HG03520 (cell line): Measurements from ENCODE around the gene ASB2.

Experiments used
- ATAC-seq: cut with Tn5 transposase; IDR thresholded peaks from one replicate; pipeline ENCODE4 v1.9.1; 2021; ENCODE audit warnings: mild to moderate bottlenecking, moderate library complexity; ENCODE audit not compliant: unreplicated experiment

ASB2 gene

GRCh38 chr14:93981316-93982229 lies 5.2 kb upstream of the ASB2 start:
- no peak for ATAC-seq

GRCh38 chr14:93980456-93981201 lies 4.3 kb upstream of the ASB2 start:
- ATAC-seq = no peak

GRCh38 chr14:93978735-93979134 lies 2.4 kb upstream of the ASB2 start:
- ATAC-seq = no peak

- ATAC-seq = peak; percentile 45
These were observed 1.6 kb upstream of the ASB2 start for GRCh38 chr14:93977790-93978581.

DNA sequence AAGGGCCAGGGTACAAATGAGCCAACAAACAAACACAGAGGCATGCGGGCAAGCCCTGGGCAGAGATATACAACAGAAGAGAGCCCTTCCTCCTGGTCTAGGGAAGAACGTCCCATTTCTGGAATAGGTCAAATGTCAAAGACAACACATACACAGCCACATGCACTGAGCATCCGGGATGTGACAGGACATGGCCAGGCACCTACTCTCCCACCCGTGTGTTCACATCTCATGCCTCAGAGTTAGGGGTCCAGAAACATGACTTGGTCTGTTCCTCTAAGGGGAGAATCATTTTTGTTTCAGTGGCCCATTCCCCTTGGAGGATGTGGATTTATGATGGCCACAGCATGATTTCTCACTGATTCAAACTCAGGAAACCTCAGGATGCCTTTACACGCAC lies 801 bp upstream of the ASB2 start:
- ATAC-seq = no peak

DNA sequence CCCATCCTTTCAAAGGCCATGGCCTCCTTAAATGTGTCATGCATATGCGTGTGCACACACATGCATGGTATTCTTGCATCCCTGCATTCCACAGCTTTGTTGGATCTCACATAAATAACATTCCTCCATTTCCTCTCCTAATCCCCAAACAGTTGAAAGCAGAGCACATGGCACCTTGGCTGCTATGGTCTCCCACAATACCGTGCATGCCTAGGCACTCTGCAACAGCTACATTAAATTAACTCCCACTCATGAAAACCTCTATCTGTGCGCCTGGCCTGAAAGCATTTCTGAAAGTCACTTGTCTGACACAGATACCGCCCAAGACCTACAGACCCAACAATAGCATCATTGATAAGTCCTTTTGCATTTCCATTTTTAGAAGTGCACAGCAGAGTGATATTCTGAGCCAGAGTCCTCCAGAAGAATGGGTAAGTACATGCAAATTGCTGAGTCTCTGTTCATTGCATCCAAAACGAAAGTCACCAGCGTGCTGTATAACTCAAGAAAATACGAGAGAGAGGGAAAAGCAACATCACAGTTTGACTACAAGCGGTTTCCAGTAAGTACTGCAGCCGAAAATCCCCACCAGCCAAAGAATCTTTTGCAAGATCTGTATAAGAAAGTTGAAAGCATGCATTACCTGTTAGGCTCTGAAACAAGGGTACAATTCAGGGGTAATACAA lies 436 bp downstream of the ASB2 start:
- ATAC-seq = peak; percentile 52

DNA sequence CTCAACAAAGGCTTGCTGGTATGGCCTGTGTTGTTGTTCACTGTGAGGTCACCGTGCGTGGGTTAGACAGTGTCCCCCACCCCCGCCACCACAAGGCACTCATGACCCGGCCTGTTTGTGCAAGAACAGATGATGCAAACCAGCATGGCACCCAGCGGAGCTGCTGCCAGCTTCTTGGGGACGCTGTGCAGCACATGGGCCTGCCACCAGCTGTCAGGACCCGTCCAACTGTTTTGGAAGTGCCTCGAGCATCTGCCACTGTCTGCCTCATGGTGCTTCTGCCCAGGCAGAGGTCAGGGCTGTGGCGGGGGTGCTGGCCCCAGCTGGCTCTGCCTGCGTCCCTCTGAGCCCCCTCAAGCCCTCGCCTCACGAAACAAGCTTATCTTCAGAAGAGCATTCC lies 1.5 kb downstream of the ASB2 start:
- ATAC-seq = no peak

GRCh38 chr14:93974299-93974698 lies 2.1 kb downstream of the ASB2 start:
- no peak for ATAC-seq

GRCh38 chr14:93973607-93974006 lies 2.8 kb downstream of the ASB2 start:
- no peak for ATAC-seq

DNA sequence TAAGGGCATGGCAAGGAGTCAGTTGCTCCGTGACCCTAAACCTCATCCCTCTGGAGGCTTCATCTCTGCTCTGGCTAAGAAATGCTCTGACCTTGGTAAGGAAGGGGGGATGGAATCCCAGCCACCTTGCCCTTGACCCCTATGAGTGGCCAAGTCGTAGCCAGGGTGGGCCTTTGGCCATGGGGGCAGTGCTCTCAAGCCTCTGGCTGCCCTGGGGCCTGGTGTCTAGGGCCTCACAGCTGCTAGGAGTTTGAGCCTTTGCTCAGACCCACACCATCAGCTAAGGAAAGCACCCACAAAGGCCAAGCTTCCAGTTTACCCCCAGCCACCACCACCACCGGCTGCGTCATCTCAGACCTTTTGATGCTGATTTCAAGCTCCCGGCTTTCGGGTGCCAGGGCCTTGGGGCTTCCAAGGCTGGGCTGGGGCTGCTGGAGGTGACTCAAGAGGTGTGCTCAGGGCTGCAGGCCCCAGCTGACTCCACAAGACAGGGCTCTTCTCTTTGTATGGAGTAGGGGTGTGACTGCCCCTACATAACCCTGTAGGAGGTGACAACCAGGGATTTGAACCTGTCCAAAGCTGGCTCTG lies 3.7 kb downstream of the ASB2 start:
- ATAC-seq = no peak

DNA sequence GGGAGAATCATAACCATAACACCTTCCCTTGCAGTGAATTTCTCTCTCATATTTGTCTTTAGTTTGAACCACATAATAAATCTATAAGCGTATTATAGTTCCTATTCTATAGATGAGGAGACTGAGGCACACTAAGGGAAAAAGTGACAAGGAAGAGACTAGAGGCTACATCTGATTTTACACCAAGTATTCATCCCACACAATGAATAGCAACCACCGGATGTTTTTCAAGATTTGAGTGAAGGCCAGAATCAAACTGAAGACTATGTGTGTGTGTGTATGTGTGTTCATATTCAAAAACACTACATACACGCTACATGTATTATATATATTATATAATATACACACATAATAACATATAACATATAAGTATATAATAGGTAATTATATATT lies 4.7 kb downstream of the ASB2 start:
- ATAC-seq = no peak

DNA sequence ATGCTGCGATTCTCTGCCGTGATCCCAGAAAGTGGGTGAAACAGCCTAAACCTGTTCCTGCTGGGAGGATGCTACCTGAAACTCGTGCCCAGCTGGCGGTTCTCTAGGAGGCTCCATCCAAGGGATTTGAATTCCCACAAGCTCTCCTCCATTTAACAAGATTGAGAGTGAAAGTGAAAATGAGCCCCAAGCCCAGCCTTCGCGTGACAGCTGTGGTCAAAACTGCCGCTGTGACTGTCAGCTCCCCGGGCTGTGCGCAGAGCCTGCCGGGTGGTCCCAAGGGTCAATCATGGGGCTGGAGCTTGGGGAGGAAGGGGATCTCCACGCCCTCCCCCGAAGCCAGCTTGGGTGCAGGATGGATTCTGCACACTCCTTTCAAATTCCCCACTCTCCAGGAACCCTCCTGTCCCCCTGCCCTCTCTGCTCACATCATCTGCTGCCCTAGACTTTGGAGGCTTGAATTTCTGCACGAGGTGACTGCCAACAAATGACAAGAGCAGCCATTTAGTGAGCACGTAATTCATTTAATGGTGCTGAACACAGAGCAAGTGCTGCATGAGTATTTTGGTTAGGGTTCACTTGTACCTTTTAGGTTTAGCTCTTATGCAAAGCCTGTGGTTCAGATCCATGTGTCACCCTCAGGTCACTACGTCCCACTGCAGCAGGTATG lies 5.3 kb downstream of the ASB2 start:
- peak; percentile 33 for ATAC-seq

DNA sequence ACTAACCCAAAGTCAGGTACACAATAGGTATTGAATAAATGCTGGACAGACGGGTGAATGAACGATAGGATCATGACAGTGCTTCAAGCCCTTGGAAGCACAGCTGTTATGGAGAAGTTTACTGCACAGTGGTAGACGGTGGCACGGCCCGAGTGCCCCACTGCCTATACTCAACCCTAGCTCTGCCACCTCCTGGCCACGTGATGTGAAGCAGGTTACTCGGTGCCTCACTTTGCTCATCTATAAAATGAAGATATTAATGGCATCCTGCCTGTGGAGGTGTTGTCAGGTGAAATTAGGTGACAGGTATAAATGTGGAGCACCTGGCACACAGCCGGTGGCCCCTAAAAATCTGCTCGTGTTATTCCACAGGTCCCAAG lies 5.8 kb downstream of the ASB2 start:
- no peak for ATAC-seq

- no peak for ATAC-seq
These were observed 7.1 kb downstream of the ASB2 start for GRCh38 chr14:93969082-93969828.

- peak; percentile 39 for ATAC-seq
These were observed 8.6 kb downstream of the ASB2 start for GRCh38 chr14:93967637-93968250.

- no peak for ATAC-seq
These were observed 10.4 kb downstream of the ASB2 start for GRCh38 chr14:93965946-93966474.

DNA sequence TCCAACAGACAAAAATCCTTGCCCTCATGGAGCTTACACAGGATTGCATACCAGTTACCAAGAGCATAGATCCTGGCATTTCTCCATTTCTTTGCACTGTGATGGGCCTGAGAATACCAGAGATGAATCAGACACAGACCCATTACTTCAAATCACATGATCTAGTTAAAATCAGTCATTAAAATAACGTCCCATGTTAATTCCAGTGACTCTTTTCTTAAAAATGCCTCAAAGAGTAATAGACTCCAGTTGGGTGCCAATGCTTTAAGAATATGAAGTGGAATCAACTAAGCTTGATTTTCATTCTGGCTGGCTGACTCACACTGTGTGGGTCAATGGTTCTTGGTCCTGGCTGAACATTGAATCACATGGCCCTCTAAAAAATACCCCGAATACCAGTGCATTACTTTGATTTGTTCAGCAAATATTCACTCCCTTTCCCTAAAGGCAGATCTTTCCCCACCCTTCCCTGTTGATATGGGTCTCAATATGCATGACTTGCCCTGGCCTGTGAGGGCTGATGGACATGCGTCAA lies 11.0 kb downstream of the ASB2 start:
- ATAC-seq = no peak

- ATAC-seq = no peak
These were observed 11.5 kb downstream of the ASB2 start for GRCh38 chr14:93964820-93965286.
